Measurements from ENCODE around the gene TP53TG3.
A peak's percentile ranks its signal among the peaks of the same experiment; 100 is the strongest.
"Not testable (repeated sequence)": the region's sequence is repeated elsewhere in the genome, so short reads cannot be mapped to it uniquely, and the experiment has no call there.

Gene TP53TG3

DNA sequence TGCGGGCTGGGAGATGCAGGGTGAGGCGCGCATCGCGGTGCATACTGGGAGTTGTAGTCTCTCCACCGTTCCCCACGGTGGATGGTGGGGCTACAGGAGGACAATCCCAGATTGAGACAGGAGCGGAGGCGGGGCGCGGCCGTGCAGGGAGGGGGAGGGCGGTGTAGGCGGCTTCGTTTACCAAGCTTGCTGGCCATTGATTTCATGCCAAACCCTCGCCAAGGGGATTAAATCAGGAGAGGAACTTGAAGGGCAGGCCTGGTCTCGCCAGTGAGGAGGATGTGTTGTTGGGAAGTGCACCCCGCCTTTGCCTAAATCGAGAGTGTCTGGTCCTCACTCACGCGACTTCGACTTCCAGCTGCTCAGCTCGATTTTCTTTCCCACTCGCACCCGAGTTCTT lies at the start of gene TP53TG3:
Gene TP53TG3 (minus strand): TSS at position 101 of the 400 bp plus-strand sequence. CDS start 68 bp downstream, at position 33.
- not testable (repeated sequence) for H3K27me3 Mint-ChIP-seq (ENCODE audit: low read depth); H3K27ac Mint-ChIP-seq; H3K9me3 Mint-ChIP-seq; H3K4me1 Mint-ChIP-seq (ENCODE audit: low read depth); H3K36me3 Mint-ChIP-seq (ENCODE audit: low read depth); H3K4me3 Mint-ChIP-seq

DNA sequence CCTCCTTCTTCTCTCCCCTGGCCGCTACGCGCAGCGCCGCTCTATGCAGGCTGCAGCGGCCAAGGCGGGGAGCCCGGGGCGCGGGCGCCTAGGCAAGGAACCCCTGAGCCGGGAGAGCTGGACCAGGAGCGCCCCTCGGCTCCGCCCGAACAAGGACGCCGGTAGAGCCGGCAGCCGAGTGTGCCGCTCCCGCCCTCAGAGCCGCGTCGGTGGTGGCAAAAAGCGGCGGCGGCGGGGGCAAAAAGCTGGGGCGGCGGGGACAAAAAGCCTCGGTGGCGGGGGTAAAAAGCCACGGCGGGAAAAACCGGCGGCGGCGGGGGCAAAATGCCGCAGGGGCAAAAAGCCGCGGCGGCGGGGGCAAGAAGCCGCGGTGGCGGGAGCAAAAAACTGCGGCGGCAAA lies 25.1 kb downstream of the TP53TG3 start:
- H3K36me3 Mint-ChIP-seq (ENCODE audit: low read depth); H3K27me3 Mint-ChIP-seq (ENCODE audit: low read depth); H3K4me1 Mint-ChIP-seq (ENCODE audit: low read depth); H3K4me3 Mint-ChIP-seq; H3K27ac Mint-ChIP-seq; H3K9me3 Mint-ChIP-seq: not testable (repeated sequence)

DNA sequence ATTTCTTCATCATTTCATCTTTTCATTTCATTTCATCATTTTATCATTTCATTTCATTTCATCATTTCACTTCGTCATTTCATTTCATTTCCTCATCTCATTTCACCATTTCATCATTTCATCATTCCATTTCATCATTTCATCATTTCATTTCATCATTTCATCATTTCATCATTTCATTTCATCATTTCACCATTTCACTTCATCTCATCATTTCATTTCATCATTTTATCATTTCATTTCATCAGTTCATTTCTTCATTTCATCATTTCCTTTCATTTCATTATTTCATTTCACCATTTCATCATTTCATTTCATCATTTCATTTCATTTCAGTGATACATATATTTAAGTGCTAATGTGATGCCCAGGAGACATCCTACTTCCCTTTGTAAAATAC lies 28.4 kb downstream of the TP53TG3 start:
- not testable (repeated sequence) for H3K4me3 Mint-ChIP-seq; H3K4me1 Mint-ChIP-seq (ENCODE audit: low read depth); H3K27me3 Mint-ChIP-seq (ENCODE audit: low read depth); H3K36me3 Mint-ChIP-seq (ENCODE audit: low read depth); H3K27ac Mint-ChIP-seq
- H3K9me3 Mint-ChIP-seq, result peaks cover 17% of the 10 kb centered on the region

GRCh38 chr16:32646780-32647179 lies 29.2 kb downstream of the TP53TG3 start:
- H3K4me3 Mint-ChIP-seq; H3K4me1 Mint-ChIP-seq (ENCODE audit: low read depth); H3K36me3 Mint-ChIP-seq (ENCODE audit: low read depth); H3K27ac Mint-ChIP-seq; H3K27me3 Mint-ChIP-seq (ENCODE audit: low read depth): not testable (repeated sequence)
- H3K9me3 Mint-ChIP-seq, result peaks cover 17% of the 10 kb centered on the region

GRCh38 chr16:32646177-32646576 lies 29.8 kb downstream of the TP53TG3 start:
- H3K9me3 Mint-ChIP-seq, result peaks cover 17% of the 10 kb centered on the region
- H3K27ac Mint-ChIP-seq; H3K36me3 Mint-ChIP-seq (ENCODE audit: low read depth); H3K4me1 Mint-ChIP-seq (ENCODE audit: low read depth); H3K27me3 Mint-ChIP-seq (ENCODE audit: low read depth); H3K4me3 Mint-ChIP-seq: not testable (repeated sequence)

- H3K4me3 Mint-ChIP-seq; H3K36me3 Mint-ChIP-seq (ENCODE audit: low read depth); H3K27me3 Mint-ChIP-seq (ENCODE audit: low read depth); H3K4me1 Mint-ChIP-seq (ENCODE audit: low read depth): not testable (repeated sequence)
- Mint-ChIP-seq H3K9me3 (peaks cover 17% of the 10 kb centered on the region), H3K27ac (peak overlapping the region; percentile 7)
These were observed 30.6 kb downstream of the TP53TG3 start for GRCh38 chr16:32645278-32645908.

GRCh38 chr16:32644715-32645114 lies 31.2 kb downstream of the TP53TG3 start:
- peaks cover 17% of the 10 kb centered on the region for H3K9me3 Mint-ChIP-seq
- not testable (repeated sequence) for H3K36me3 Mint-ChIP-seq (ENCODE audit: low read depth); H3K4me1 Mint-ChIP-seq (ENCODE audit: low read depth); H3K27me3 Mint-ChIP-seq (ENCODE audit: low read depth); H3K27ac Mint-ChIP-seq; H3K4me3 Mint-ChIP-seq

DNA sequence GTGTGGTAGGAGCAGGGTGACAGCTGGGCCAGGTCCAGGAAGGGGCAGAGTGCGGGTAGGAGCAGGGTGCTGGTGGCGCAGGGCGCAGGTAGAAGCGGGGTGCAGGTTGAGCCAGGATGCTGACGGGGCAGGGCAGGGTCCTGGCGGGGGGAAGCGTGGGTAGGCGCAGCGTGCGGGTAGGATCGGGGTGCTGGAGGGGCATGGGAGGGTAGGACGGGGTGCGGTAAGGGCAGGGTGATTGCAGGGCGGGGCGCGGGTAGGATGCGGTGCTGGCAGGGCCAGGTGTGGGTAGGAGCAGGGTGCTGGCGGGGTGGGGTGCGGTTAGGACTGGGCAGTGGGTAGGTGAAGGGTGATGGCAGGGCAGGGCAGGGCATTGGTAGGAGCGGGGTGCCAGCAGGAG lies 38.4 kb downstream of the TP53TG3 start:
- H3K4me1 Mint-ChIP-seq (ENCODE audit: low read depth); H3K36me3 Mint-ChIP-seq (ENCODE audit: low read depth); H3K9me3 Mint-ChIP-seq: not testable (repeated sequence)

DNA sequence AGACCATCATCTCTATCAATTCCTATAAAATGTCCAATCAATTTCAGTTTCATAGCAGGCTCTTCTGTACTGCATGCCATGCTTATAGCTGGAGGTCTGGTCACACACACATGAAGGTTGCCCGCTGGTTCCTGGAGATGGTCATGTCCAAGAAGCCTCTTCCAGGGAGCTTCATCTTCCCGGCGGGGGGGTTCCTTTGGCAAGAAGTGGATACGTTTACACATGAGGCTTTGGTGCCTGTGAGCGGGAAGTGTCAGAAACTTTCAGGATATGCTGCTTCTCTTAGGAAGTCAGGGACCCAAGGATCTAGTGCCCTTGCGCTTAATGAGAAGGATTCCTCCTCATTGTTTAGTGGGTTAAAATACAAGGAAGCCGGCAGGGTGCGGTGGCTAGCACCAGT lies 43.9 kb downstream of the TP53TG3 start:
- H3K4me3 Mint-ChIP-seq; H3K27me3 Mint-ChIP-seq (ENCODE audit: low read depth); H3K27ac Mint-ChIP-seq; H3K4me1 Mint-ChIP-seq (ENCODE audit: low read depth); H3K9me3 Mint-ChIP-seq; H3K36me3 Mint-ChIP-seq (ENCODE audit: low read depth): not testable (repeated sequence)

More for the DNA sequence above, 38.4 kb downstream of the TP53TG3 start:
- H3K27me3 Mint-ChIP-seq (ENCODE audit: low read depth); H3K4me3 Mint-ChIP-seq; H3K27ac Mint-ChIP-seq: not testable (repeated sequence)

All from T-helper 1 cell treated with Interleukin-12 subunit alpha and Interleukin-12 subunit beta and Interleukin-4 antibody, amounts not matched to agents 30 μg/mL and 1 μg/mL, for 36 hours (primary cell).